HEK293 (cell line): ENCODE results near the gene STK11.

ENCODE experiments used
- CTCF ChIA-PET: fragments of 350-600 bp; formaldehyde crosslinking; extraction: SDS; loops from one replicate; lab custom pipeline; 2021; ENCODE audit warnings: antibody characterized with exemption; lab: Yijun Ruan, JAX
- POLR2A ChIA-PET: fragments of 300-600 bp; formaldehyde crosslinking; extraction: SDS; loops from one replicate; lab custom pipeline; 2020; ENCODE audit warnings: antibody characterized with exemption, inconsistent platforms; lab: Yijun Ruan, JAX
- H3K27ac ChIP-seq: fragments of 200-500 bp; sonication (Bioruptor generic); 2 replicates; pipeline ENCODE4 v1.5.1; 2014; ENCODE audit warnings: low read depth, low read length, control low read depth, inconsistent platforms; ENCODE audit errors: extremely low read depth
- H3K36me3 ChIP-seq, 2 experiments: fragments of 200-500 bp in 1 of 2; sonication (Bioruptor generic) in 1 of 2; 1 replicate in 1 of 2; 2 replicates in 1 of 2; pipeline ENCODE4 v1.5.1; 2014 to 2017; ENCODE audit warnings: inconsistent platforms in 2 of 2, low read length in 2 of 2; ENCODE audit not compliant: control insufficient read depth in 2 of 2, insufficient read depth in 1 of 2
- H3K4me1 ChIP-seq: fragments of 200-500 bp; sonication (Bioruptor generic); 2 replicates; pipeline ENCODE4 v1.5.1; 2014; ENCODE audit warnings: mild to moderate bottlenecking, low read length, inconsistent platforms; ENCODE audit not compliant: control insufficient read depth, insufficient read depth
- H3K4me3 ChIP-seq: 2 replicates; pipeline ENCODE4 v1.5.1; 2011; ENCODE audit warnings: low read depth, mild to moderate bottlenecking, control low read depth, low read length, moderate library complexity
- H3K9me3 ChIP-seq: fragments of 200-500 bp; sonication (Bioruptor generic); 2 replicates; pipeline ENCODE4 v1.5.1; 2014; ENCODE audit warnings: low read depth, low read length, inconsistent platforms; ENCODE audit not compliant: control insufficient read depth, insufficient read depth
- KLF8 ChIP-seq: fragments of 450-650 bp; formaldehyde crosslinking; IDR thresholded peaks from 2 replicates; pipeline ENCODE4 v1.5.1; 2016; ENCODE audit warnings: missing biosample characterization, missing genetic modification characterization
- SP2 ChIP-seq: fragments of 450-650 bp; formaldehyde crosslinking; IDR thresholded peaks from 2 replicates; pipeline ENCODE4 v1.5.1; 2016; ENCODE audit warnings: missing biosample characterization, missing genetic modification characterization
- SP3 ChIP-seq: fragments of 450-650 bp; formaldehyde crosslinking; IDR thresholded peaks from 2 replicates; pipeline ENCODE4 v1.5.1; 2016; ENCODE audit warnings: missing biosample characterization, missing genetic modification characterization
- ZBTB20 ChIP-seq: fragments of 450-650 bp; formaldehyde crosslinking; IDR thresholded peaks from 2 replicates; pipeline ENCODE4 v1.5.1; 2016; ENCODE audit warnings: missing biosample characterization, missing genetic modification characterization
- ZNF132 ChIP-seq: fragments of 450-650 bp; formaldehyde crosslinking; IDR thresholded peaks from 2 replicates; pipeline ENCODE4 v1.5.1; 2017; ENCODE audit warnings: missing biosample characterization, missing genetic modification characterization, borderline replicate concordance
- ZNF266 ChIP-seq: fragments of 450-650 bp; formaldehyde crosslinking; IDR thresholded peaks from 2 replicates; pipeline ENCODE4 v1.5.1; 2016; ENCODE audit warnings: missing biosample characterization, missing genetic modification characterization, low read depth
- ZNF341 ChIP-seq: fragments of 450-650 bp; formaldehyde crosslinking; IDR thresholded peaks from 2 replicates; pipeline ENCODE4; 2016; ENCODE audit warnings: low read depth, missing biosample characterization, missing genetic modification characterization
- ZNF404 ChIP-seq: fragments of 450-650 bp; formaldehyde crosslinking; IDR thresholded peaks from 2 replicates; pipeline ENCODE4 v1.5.1; 2017; ENCODE audit warnings: missing biosample characterization, missing genetic modification characterization
- ZNF544 ChIP-seq: fragments of 450-650 bp; formaldehyde crosslinking; IDR thresholded peaks from 2 replicates; pipeline ENCODE4 v1.5.0; 2017; ENCODE audit warnings: missing biosample characterization, missing genetic modification characterization
- ZNF561 ChIP-seq: fragments of 450-650 bp; IDR thresholded peaks from 2 replicates; pipeline ENCODE4 v1.5.1; 2018; ENCODE audit warnings: missing biosample characterization, missing genetic modification characterization, borderline replicate concordance
- ZNF658 ChIP-seq: fragments of 450-650 bp; formaldehyde crosslinking; IDR thresholded peaks from 2 replicates; pipeline ENCODE4; 2016; ENCODE audit warnings: missing biosample characterization, missing genetic modification characterization
- ZNF785 ChIP-seq: fragments of 450-650 bp; formaldehyde crosslinking; IDR thresholded peaks from 2 replicates; pipeline ENCODE4 v1.5.1; 2016; ENCODE audit warnings: missing biosample characterization, missing genetic modification characterization
- ZSCAN16 ChIP-seq: fragments of 450-650 bp; formaldehyde crosslinking; IDR thresholded peaks from 2 replicates; pipeline ENCODE4 v1.5.1; 2016; ENCODE audit warnings: missing biosample characterization, missing genetic modification characterization
- ZSCAN30 ChIP-seq: fragments of 450-650 bp; IDR thresholded peaks from 2 replicates; pipeline ENCODE4 v1.5.1; 2018; ENCODE audit warnings: missing biosample characterization, mild to moderate bottlenecking, missing genetic modification characterization, moderate library complexity
- TF ChIP-seq, protein P1 (sequence below): fragments of 450-650 bp; formaldehyde crosslinking; IDR thresholded peaks from 2 replicates; pipeline ENCODE4 v1.5.1; 2016; ENCODE audit warnings: missing biosample characterization, missing genetic modification characterization
- TF ChIP-seq, protein P2 (sequence below): fragments of 450-650 bp; formaldehyde crosslinking; IDR thresholded peaks from 2 replicates; pipeline ENCODE4 v1.5.1; 2016; ENCODE audit warnings: missing biosample characterization, missing genetic modification characterization
- TF ChIP-seq, protein P3 (sequence below): fragments of 450-650 bp; formaldehyde crosslinking; IDR thresholded peaks from 2 replicates; pipeline ENCODE4 v1.5.1; 2016; ENCODE audit warnings: missing biosample characterization, missing genetic modification characterization
- TF ChIP-seq, protein P4 (sequence below): fragments of 450-650 bp; formaldehyde crosslinking; IDR thresholded peaks from 2 replicates; pipeline ENCODE4 v1.5.1; 2016; ENCODE audit warnings: missing biosample characterization, missing genetic modification characterization
- TF ChIP-seq, protein P5 (sequence below): fragments of 450-650 bp; formaldehyde crosslinking; IDR thresholded peaks from 2 replicates; pipeline ENCODE4 v1.5.1; 2016; ENCODE audit warnings: missing biosample characterization, missing genetic modification characterization
- TF ChIP-seq, protein P6 (sequence below): fragments of 450-650 bp; formaldehyde crosslinking; conservative IDR thresholded peaks from 2 replicates; pipeline ENCODE4 v1.5.1; 2016; ENCODE audit warnings: low read depth, missing biosample characterization, missing genetic modification characterization

The STK11 gene

DNA sequence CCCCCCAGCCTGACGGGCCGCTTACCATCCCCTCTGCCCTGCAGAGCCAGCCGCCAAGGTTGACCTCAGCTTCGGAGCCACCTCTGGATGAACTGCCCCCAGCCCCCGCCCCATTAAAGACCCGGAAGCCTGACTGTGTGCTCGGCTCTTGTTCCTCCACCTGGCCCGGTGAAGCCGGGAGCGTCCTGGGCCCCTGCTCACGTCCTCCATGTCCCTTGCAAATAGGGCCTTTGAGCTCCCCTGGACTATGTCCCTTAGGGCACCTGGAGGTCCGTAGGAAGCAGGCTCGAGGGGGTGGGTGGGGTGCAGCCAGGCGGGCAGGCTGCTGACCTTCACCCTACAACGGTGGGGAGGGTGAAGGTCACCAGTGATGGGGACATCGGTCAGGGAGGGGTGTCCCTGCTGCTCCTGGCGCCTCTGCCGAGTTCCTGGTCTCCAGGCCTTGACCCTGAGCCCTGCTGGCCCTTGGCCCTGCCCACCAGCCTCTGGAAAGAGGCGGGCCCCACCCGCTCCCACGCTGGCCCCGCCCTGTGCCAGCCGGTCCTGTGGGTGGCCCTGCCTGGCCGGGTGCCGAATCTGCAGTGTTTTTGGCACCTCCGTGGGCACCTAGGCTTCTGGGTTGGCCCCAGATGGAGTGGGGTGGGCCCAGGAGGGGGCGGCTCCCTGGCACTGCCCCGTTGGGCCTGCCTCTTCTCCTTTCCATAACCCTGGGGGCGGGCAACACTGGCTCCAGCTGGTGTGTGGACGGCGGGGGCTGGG is 39.3 kb downstream of the STK11 start (continued):
- TF ChIP-seq, protein P1, sequence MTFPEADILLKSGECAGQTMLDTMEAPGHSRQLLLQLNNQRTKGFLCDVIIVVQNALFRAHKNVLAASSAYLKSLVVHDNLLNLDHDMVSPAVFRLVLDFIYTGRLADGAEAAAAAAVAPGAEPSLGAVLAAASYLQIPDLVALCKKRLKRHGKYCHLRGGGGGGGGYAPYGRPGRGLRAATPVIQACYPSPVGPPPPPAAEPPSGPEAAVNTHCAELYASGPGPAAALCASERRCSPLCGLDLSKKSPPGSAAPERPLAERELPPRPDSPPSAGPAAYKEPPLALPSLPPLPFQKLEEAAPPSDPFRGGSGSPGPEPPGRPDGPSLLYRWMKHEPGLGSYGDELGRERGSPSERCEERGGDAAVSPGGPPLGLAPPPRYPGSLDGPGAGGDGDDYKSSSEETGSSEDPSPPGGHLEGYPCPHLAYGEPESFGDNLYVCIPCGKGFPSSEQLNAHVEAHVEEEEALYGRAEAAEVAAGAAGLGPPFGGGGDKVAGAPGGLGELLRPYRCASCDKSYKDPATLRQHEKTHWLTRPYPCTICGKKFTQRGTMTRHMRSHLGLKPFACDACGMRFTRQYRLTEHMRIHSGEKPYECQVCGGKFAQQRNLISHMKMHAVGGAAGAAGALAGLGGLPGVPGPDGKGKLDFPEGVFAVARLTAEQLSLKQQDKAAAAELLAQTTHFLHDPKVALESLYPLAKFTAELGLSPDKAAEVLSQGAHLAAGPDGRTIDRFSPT (tag by site-specific recombination): peak; percentile 80
- peak; percentile 1; the same call in 1 of the 2 replicates for TF ChIP-seq ZSCAN30 (tag by site-specific recombination)
- 0 out of 2 replicates have a peak, but pooled peaks have one; percentile 15 for TF ChIP-seq ZBTB20
- TF ChIP-seq ZNF404 (tag by site-specific recombination): 0 out of 2 replicates have a peak, but pooled peaks have one; percentile 1
- TF ChIP-seq SP3 (tag by site-specific recombination): peak; percentile 35
- no peak for TF ChIP-seq ZNF658 (tag by site-specific recombination)
- TF ChIP-seq, protein P2, sequence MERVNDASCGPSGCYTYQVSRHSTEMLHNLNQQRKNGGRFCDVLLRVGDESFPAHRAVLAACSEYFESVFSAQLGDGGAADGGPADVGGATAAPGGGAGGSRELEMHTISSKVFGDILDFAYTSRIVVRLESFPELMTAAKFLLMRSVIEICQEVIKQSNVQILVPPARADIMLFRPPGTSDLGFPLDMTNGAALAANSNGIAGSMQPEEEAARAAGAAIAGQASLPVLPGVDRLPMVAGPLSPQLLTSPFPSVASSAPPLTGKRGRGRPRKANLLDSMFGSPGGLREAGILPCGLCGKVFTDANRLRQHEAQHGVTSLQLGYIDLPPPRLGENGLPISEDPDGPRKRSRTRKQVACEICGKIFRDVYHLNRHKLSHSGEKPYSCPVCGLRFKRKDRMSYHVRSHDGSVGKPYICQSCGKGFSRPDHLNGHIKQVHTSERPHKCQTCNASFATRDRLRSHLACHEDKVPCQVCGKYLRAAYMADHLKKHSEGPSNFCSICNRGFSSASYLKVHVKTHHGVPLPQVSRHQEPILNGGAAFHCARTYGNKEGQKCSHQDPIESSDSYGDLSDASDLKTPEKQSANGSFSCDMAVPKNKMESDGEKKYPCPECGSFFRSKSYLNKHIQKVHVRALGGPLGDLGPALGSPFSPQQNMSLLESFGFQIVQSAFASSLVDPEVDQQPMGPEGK (tag by site-specific recombination): peak; percentile 92
- no peak for TF ChIP-seq ZNF266 (tag by site-specific recombination)
- TF ChIP-seq, protein P3, sequence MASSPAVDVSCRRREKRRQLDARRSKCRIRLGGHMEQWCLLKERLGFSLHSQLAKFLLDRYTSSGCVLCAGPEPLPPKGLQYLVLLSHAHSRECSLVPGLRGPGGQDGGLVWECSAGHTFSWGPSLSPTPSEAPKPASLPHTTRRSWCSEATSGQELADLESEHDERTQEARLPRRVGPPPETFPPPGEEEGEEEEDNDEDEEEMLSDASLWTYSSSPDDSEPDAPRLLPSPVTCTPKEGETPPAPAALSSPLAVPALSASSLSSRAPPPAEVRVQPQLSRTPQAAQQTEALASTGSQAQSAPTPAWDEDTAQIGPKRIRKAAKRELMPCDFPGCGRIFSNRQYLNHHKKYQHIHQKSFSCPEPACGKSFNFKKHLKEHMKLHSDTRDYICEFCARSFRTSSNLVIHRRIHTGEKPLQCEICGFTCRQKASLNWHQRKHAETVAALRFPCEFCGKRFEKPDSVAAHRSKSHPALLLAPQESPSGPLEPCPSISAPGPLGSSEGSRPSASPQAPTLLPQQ (tag by site-specific recombination): peak; percentile 82
- TF ChIP-seq, protein P4, sequence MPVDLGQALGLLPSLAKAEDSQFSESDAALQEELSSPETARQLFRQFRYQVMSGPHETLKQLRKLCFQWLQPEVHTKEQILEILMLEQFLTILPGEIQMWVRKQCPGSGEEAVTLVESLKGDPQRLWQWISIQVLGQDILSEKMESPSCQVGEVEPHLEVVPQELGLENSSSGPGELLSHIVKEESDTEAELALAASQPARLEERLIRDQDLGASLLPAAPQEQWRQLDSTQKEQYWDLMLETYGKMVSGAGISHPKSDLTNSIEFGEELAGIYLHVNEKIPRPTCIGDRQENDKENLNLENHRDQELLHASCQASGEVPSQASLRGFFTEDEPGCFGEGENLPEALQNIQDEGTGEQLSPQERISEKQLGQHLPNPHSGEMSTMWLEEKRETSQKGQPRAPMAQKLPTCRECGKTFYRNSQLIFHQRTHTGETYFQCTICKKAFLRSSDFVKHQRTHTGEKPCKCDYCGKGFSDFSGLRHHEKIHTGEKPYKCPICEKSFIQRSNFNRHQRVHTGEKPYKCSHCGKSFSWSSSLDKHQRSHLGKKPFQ (tag by site-specific recombination): no peak
- TF ChIP-seq ZNF544 (tag by site-specific recombination): no peak
- TF ChIP-seq SP2 (tag by site-specific recombination): peak; percentile 63

DNA sequence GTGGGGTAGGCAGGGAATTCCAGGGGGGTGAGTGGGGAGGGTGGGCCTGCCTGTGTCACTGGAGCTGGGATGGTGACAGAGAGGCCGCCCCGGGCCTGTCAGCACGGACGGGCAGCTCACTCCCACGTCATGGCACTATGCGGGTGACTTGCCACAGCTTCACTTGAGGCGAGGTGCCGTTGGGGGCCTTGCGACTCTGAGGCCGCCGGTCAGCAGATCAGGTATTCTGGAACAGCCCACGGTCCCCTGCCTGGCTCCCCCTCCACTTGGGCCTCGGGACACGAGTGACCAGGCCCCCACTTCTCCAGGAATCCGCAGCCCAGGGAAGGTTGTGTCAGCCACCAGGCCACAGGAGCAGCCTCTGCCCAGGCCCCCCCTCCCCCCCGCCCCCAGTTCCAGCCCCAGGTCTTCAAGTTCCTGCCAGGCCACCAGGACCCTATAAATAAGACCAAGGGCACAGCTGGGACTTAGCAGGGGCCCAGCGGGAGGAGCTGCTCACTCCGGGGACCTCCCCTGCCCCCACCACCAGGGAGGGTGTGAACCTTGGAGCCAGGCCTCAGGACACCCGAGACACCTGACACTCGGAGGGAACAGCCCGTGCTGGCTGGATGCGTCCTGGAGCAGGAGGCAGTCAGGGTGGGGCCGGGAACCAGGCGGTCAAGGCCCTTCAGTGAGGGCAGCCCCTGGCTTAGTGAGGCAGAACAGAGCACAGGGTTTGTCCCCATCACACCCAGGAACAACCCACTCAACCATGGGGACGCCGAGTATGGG is 40.1 kb downstream of the STK11 start:
- no peak overlapping the region for H3K27ac ChIP-seq
- peaks cover 8% of the 10 kb centered on the region for H3K4me1 ChIP-seq
- TF ChIP-seq ZSCAN16 (tag by site-specific recombination): no peak
- TF ChIP-seq KLF8: peak; percentile 10; the same call in 1 of the 2 replicates
- 0 out of 2 replicates have a peak, but pooled peaks have one; percentile 14 for TF ChIP-seq SP2 (tag by site-specific recombination)
- peak; percentile 41; the same call in 1 of the 2 replicates for TF ChIP-seq ZNF341
- no peak for TF ChIP-seq ZNF561
- TF ChIP-seq, protein P5, sequence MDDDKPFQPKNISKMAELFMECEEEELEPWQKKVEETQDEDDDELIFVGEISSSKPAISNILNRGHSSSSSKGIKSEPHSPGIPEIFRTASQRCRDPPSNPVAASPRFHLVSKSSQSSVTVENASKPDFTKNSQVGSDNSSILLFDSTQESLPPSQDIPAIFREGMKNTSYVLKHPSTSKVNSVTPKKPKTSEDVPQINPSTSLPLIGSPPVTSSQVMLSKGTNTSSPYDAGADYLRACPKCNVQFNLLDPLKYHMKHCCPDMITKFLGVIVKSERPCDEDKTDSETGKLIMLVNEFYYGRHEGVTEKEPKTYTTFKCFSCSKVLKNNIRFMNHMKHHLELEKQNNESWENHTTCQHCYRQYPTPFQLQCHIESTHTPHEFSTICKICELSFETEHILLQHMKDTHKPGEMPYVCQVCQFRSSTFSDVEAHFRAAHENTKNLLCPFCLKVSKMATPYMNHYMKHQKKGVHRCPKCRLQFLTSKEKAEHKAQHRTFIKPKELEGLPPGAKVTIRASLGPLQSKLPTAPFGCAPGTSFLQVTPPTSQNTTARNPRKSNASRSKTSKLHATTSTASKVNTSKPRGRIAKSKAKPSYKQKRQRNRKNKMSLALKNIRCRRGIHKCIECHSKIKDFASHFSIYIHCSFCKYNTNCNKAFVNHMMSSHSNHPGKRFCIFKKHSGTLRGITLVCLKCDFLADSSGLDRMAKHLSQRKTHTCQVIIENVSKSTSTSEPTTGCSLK (tag by site-specific recombination): no peak
- TF ChIP-seq, protein P6, sequence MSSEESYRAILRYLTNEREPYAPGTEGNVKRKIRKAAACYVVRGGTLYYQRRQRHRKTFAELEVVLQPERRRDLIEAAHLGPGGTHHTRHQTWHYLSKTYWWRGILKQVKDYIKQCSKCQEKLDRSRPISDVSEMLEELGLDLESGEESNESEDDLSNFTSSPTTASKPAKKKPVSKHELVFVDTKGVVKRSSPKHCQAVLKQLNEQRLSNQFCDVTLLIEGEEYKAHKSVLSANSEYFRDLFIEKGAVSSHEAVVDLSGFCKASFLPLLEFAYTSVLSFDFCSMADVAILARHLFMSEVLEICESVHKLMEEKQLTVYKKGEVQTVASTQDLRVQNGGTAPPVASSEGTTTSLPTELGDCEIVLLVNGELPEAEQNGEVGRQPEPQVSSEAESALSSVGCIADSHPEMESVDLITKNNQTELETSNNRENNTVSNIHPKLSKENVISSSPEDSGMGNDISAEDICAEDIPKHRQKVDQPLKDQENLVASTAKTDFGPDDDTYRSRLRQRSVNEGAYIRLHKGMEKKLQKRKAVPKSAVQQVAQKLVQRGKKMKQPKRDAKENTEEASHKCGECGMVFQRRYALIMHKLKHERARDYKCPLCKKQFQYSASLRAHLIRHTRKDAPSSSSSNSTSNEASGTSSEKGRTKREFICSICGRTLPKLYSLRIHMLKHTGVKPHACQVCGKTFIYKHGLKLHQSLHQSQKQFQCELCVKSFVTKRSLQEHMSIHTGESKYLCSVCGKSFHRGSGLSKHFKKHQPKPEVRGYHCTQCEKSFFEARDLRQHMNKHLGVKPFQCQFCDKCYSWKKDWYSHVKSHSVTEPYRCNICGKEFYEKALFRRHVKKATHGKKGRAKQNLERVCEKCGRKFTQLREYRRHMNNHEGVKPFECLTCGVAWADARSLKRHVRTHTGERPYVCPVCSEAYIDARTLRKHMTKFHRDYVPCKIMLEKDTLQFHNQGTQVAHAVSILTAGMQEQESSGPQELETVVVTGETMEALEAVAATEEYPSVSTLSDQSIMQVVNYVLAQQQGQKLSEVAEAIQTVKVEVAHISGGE (tag by site-specific recombination): no peak
- no peak for TF ChIP-seq ZNF132
- TF ChIP-seq ZNF785: no peak

More for the DNA sequence above, 40.1 kb downstream of the STK11 start:
- H3K4me3 ChIP-seq: no peak overlapping the region
- CTCF ChIA-PET: interaction anchor here (0.6 to 5.5 kb wide), 4 partner anchors 19 to 239 kb away, joined by 3 to 299 read pairs (median 3); partner anchors contain the start of gene CIRBP
- POLR2A ChIA-PET: interaction anchor here (2.8 to 7.7 kb wide), 3 partner anchors 15 to 24 kb away, joined by 29 to 231 read pairs (median 128); partner anchors contain the start of gene CIRBP
- no peaks in the 10 kb centered on the region for H3K9me3 ChIP-seq
- H3K36me3 ChIP-seq: peaks cover 0 to 11% of the 10 kb centered on the region in 2 experiments; a peak in 1 of 3 replicates
